SK-N-MC (cell line): ENCODE results near the gene KRT16.
"Not testable (repeated sequence)": the region's sequence is repeated elsewhere in the genome, so short reads cannot be mapped to it uniquely, and the experiment has no call there.

Experiments
- DNase-seq: peaks from one replicate; pipeline ENCODE4 v3.0.0-alpha.2; 2011; ENCODE audit warnings: low read depth, low spot score
- H3K27ac ChIP-seq: fragments of 200-600 bp; sonication (generic); 2 replicates; pipeline ENCODE4 v1.5.1; 2016; ENCODE audit warnings: mixed run types
- H3K36me3 ChIP-seq: fragments of 200-600 bp; sonication (generic); 2 replicates; pipeline ENCODE4 v1.6.1; 2017; ENCODE audit warnings: antibody characterized with exemption, low read length, mixed read lengths; ENCODE audit not compliant: insufficient read depth
- H3K4me3 ChIP-seq: fragments of 200-600 bp; sonication (generic); 2 replicates; pipeline ENCODE4 v1.5.1; 2016
- H3K9ac ChIP-seq: fragments of 200-600 bp; sonication (generic); 2 replicates; pipeline ENCODE4 v1.8.0; 2017; ENCODE audit warnings: mixed run types, mixed read lengths; ENCODE audit not compliant: insufficient read length
- H3K9me3 ChIP-seq: fragments of 200-600 bp; sonication (generic); 2 replicates; pipeline ENCODE4 v1.6.1; 2017; ENCODE audit warnings: low read depth, mild to moderate bottlenecking, antibody characterized with exemption, low read length, moderate library complexity, mixed read lengths
- EZH2 ChIP-seq: fragments of 200-600 bp; sonication (generic); IDR thresholded peaks from one replicate; pipeline ENCODE4 v1.6.1; 2017; ENCODE audit warnings: antibody characterized with exemption
- FOXP2 ChIP-seq: optimal IDR thresholded peaks from 2 replicates; pipeline ENCODE3; 2011; ENCODE audit warnings: mild to moderate bottlenecking, moderate library complexity; ENCODE audit not compliant: insufficient read depth; ENCODE audit errors: extremely low read length, control extremely low read depth
- POLR2AphosphoS5 ChIP-seq: IDR thresholded peaks from 2 replicates; pipeline ENCODE4 v1.6.1; 2012; ENCODE audit warnings: mild to moderate bottlenecking, low read depth, low read length, borderline replicate concordance

KRT16 gene

DNA sequence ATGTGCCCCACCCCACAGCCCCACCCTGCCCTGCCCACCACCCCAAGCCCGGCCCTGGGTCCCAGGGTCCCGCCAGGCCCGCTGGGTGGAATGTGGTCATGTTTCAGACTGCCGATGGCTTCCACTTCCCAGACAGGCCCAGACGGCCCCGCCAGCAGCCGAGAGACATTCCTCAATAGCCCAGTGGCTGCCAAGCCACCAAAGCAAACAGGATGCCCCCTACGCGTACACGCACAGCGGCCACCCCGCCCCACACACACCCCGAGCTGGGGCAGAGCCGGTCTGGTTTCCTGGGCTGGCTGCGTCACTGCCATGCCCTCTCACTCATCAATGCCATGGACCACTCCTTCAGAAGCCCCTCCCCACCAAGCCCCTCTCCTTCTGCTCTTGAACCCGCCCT, 13.0 kb upstream of the KRT16 start:
- H3K9ac ChIP-seq: no peak overlapping the region
- H3K36me3 ChIP-seq: no peaks in the 10 kb centered on the region
- H3K9me3 ChIP-seq: no peaks in the 10 kb centered on the region
- TF ChIP-seq FOXP2 (no peak), EZH2 (no peak), POLR2AphosphoS5 (no peak)
- H3K4me3 ChIP-seq: no peak overlapping the region
- H3K27ac ChIP-seq: no peak overlapping the region
- DNase-seq: no peak

DNA sequence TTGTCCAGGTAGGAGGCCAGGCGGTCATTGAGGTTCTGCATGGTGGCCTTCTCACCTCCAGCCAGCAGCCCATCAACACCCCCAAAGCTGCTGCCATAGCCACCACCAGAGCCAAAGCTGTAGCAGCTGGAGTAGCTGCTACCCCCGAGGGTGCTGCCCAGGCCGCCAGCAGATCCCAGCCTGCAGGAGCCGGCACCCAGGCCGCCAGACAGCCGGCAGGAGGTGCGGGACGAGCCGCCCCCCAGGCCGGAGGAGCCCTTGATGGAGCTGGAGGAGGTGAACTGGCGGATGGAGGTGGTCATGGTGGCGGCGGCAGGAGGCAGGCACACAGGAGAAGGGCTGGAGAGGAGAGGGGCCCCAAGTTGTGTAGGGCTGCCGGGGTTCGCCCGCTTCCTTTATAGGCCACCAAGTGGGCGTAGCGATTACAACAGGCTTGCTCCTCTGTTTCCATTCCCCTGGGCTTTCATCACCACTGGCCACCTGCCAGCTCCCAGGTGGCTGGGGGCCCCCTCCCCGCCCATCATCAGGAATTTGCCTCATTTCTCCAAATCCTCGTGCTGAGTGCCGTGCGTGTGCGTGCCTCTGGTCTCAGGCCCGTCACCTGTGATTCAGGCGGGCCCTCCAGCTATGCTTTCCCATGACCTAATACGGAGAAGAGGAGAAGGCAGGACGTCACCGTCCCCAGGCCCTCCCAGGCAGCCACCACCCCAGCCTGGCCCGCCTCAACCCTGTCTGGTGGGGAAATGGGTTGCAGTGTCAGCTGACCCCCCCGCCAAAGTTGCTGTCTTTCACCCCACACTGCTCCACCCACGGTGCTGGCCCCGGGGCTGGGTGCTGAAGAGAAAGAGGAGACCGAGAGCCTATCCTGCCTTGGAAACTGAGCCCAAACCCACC, 11.9 kb upstream of the KRT16 start, which contains the start of gene KRT17:
KRT17 (minus strand) TSS at position 368 of the 894 bp plus-strand sequence; CDS start at position 302, 66 bp downstream.
- Histone ChIP-seq H3K4me3 (no peak within 1 kb of the TSS), H3K9ac (no peak within 1 kb of the TSS), H3K9me3 (no peaks in the 10 kb centered on the region), H3K27ac (no peak within 1 kb of the TSS), H3K36me3 (no peaks in the 10 kb centered on the region)
- DNase-seq: no peak
- TF ChIP-seq POLR2AphosphoS5: no peak
- no peak for TF ChIP-seq FOXP2
- no peak for TF ChIP-seq EZH2

DNA sequence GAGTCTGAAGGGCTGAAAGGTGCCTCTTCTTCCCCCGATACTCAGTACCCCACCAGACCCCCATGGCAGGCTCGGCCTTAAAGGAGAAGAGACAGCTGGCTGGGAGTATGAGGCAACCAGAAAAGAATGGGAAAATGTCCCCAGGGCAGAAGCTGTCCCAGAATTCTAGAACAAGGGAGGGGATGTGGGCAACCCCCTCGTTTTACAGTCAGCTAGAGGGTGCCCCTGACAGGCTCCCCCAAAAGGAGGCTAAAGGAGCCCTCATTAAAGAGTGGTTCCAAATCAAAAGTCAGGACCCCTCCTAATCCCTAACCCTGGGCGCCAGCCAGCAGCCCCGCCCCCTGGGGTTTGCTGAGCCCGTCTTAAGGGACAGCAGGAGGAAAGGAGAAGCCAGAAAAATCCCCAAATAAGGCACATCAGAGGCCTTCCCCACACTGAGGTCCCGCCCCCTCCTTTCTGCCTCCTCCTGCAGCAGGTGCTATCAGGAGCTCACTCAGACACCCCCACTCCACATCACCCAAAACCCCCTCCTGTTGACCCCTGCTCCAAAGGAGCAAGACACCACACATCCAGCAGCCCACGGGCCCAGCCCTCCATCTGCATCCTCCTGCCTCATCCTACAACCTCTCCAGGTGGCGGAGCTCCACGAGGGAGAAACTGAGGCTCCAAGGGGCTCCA, 10.8 kb upstream of the KRT16 start:
- not testable (repeated sequence) for DNase-seq, H3K27ac ChIP-seq, H3K36me3 ChIP-seq

DNA sequence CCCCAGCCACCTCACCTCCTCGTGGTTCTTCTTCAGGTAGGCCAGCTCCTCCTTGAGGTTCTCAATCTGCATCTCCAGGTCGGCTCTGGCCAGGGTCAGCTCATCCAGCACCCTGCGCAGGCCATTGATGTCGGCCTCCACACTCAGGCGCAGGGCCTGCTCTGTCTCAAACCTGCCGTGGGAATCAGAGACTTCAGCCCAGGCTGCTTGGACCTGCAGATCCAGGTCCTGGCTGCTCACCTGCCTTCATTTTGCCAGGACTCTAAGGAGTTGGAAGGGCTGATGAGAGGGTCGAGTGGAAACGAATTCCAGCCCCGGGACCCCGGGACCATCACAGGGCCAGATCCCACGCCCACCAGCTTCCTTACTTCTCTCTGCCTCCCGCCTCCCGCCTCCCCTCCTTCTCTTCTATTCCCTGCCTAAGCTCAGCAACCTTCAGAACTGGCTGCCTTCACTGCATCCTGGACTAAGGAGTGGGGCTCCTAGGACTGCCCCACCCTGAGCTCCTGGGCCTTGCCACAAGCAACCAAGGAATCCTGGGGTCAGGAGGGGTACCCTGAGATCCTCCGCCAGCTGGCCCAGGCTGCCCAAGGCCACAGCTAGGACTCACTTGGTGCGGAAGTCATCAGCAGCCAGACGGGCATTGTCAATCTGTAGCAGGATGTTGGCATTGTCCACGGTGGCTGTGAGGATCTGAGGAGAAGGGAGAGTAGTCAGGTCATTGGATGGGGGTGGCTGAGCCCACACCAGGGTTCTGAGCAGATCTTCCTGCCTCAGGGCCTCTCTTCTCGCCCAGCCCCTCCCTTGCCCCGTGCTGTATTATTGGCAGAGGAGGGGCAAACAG, 10.0 kb upstream of the KRT16 start:
- not testable (repeated sequence) for H3K36me3 ChIP-seq, DNase-seq, H3K9ac ChIP-seq, H3K9me3 ChIP-seq, H3K27ac ChIP-seq
- peak overlapping the region; percentile 12; the same call in 1 of the 2 replicates for H3K4me3 ChIP-seq

More for the DNA sequence above, 10.8 kb upstream of the KRT16 start:
- H3K9me3 ChIP-seq, H3K9ac ChIP-seq: not testable (repeated sequence)
- H3K4me3 ChIP-seq: peak overlapping the region; percentile 12; the same call in 1 of the 2 replicates

DNA sequence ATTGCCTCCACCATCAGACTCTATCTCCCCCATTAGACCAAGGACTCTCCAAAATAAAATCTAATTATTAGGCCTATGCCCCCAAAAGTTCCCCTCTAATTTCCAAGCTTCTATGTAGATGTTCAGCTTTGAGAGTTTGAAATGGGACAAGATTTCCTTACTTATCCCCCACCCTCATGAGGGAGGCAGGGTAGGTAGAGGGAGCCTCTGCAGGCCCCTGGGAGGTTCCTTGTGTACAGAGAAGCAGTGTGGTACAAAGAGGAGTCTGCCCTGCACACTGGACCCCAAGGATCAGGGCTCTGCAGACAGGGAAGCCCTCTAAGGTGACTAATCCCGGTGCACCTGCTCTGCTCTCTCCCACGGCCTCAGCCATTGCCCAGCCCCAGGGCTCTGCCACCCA, 9.3 kb upstream of the KRT16 start:
- TF ChIP-seq FOXP2 (no peak), EZH2 (no peak), POLR2AphosphoS5 (no peak)
- DNase-seq: no peak
- no peak overlapping the region for H3K4me3 ChIP-seq
- H3K27ac ChIP-seq: no peak overlapping the region
- no peaks in the 10 kb centered on the region for H3K9me3 ChIP-seq
- no peaks in the 10 kb centered on the region for H3K36me3 ChIP-seq
- H3K9ac ChIP-seq: no peak overlapping the region

DNA sequence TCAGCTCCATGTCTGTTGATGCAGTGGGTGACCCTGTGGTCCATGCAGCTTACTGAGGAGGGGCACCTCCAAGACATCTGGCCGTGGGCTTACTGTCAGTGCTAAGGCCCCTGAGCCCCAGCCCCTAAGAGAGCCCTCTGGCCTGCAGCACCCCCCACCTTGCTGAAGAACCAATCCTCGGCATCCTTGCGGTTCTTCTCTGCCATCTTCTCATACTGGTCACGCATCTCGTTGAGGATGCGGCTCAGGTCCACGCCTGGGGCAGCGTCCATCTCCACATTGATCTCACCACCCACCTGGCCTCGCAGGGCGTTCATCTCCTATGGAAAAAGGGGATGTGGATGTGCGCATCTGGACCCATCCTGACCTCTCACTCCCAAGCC, 8.9 kb upstream of the KRT16 start:
- not testable (repeated sequence) for H3K9ac ChIP-seq, DNase-seq, H3K9me3 ChIP-seq, H3K36me3 ChIP-seq, H3K4me3 ChIP-seq
- H3K27ac ChIP-seq: peak overlapping the region; percentile 65; the same call in 1 of the 2 replicates

DNA sequence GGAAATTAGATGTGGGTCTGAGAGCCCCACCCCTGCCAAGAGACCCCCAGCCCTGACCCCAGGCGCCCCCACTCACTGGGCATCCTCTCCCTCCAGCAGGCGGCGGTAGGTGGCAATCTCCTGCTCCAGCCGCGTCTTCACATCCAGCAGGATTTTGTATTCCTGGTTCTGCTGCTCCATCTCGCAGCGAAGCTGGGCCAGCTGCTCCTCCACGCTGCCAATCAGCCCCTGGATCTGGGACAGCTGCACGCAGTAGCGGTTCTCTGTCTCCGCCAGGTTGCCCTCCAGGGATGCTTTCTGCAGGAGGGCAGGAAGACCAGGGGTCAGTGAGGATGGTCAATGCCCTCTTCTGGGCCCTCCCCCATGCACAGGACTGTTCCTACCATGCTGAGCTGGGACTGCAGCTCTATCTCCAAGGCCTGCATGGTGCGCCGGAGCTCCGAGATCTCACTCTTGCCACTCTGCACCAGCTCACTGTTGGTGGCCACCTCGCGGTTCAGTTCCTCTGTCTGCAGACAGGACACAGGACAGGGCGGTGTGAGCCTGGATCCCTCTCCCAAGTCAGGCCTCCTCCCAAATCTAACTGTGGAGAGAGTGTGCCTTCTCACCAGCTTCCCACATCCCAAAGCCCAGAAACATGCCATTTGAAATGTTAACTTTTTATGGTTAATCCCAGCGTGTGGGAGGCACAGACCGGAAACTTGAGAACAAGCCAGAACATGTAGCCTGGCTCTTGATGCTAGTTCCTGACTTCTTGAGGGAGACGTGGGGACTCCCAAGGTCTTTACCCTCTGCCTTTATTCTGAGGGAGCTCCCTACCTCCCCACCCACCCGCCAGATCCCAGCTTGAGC, 8.2 kb upstream of the KRT16 start:
- Histone ChIP-seq H3K27ac (peak overlapping the region; percentile 65; the same call in 1 of the 2 replicates), H3K9ac (no peak overlapping the region), H3K36me3 (no peaks in the 10 kb centered on the region), H3K4me3 (no peak overlapping the region), H3K9me3 (no peaks in the 10 kb centered on the region)
- DNase-seq: peak; percentile 39
- TF ChIP-seq EZH2 (no peak), FOXP2 (no peak), POLR2AphosphoS5 (no peak)

DNA sequence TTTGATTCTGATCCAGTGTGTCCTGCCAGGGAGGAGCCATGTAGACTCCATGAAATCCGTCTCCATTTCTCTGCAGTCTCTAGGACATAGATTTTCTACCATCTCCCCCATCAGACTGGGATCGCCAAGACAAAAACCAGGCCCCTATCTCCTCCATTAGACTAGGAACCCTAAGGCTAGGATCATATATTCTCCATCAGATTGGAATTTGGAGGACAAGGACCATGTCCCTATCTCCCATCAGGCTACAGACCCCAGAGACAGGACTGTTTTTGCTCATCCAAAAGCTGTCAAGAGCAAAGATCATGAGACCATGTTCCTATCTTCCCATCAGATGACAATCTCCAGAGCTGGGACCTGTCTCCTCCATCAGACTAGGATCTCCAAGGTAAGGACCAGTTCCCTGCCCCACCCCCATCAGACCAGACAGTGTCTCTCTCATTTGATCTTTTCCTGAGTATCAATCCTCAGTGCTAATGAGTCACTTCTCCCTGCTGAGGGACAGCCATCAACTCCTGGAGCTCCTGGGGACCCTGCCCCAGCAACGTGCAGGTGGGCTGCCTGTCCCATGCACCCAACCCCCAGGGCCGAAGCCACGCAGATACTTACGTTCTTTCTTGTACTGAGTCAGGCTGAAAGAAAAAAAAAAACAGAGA, 7.5 kb upstream of the KRT16 start:
- H3K36me3 ChIP-seq: not testable (repeated sequence)

More for the DNA sequence above, 7.5 kb upstream of the KRT16 start:
- not testable (repeated sequence) for H3K27ac ChIP-seq, H3K9ac ChIP-seq, H3K4me3 ChIP-seq, H3K9me3 ChIP-seq, DNase-seq
